ENCODE results near the gene WDFY3. TPM values are rescaled to one million over a fixed set of nuclear protein-coding genes. Genes with fewer than 3 reads are reported as not detected.

Gene WDFY3
- total RNA-seq, 1 experiment from 2014 or later = 31.8 TPM

GRCh38 chr4:84734037-84734436 lies 232.5 kb downstream of the WDFY3 start:
- no peak for DNase-seq (ENCODE audit: extremely low read depth, low read depth)

- no peak for DNase-seq (ENCODE audit: extremely low read depth, low read depth)
Measured at GRCh38 chr4:84733343-84734033, 233.0 kb downstream of the WDFY3 start.

- DNase-seq (ENCODE audit: extremely low read depth, low read depth) = no peak
Measured at GRCh38 chr4:84730375-84730774, 236.1 kb downstream of the WDFY3 start.

GRCh38 chr4:84727491-84727890 lies 239.0 kb downstream of the WDFY3 start:
- DNase-seq (ENCODE audit: extremely low read depth, low read depth) = no peak

GRCh38 chr4:84726356-84726755 lies 240.1 kb downstream of the WDFY3 start:
- no peak for DNase-seq (ENCODE audit: extremely low read depth, low read depth)

GRCh38 chr4:84722720-84723119 lies 243.8 kb downstream of the WDFY3 start:
- no peak for DNase-seq (ENCODE audit: extremely low read depth, low read depth)

- DNase-seq (ENCODE audit: extremely low read depth, low read depth) = no peak
Measured at GRCh38 chr4:84719115-84719514, 247.4 kb downstream of the WDFY3 start.

GRCh38 chr4:84718699-84719098 lies 247.8 kb downstream of the WDFY3 start:
- DNase-seq (ENCODE audit: extremely low read depth, low read depth) = no peak

GRCh38 chr4:84710548-84710947 lies 255.9 kb downstream of the WDFY3 start:
- no peak for DNase-seq (ENCODE audit: extremely low read depth, low read depth)

GRCh38 chr4:84708406-84709135 lies 257.9 kb downstream of the WDFY3 start:
- DNase-seq (ENCODE audit: extremely low read depth, low read depth) = no peak

GRCh38 chr4:84706286-84706685 lies 260.2 kb downstream of the WDFY3 start:
- no peak for DNase-seq (ENCODE audit: extremely low read depth, low read depth)

GRCh38 chr4:84699001-84699671 lies 267.4 kb downstream of the WDFY3 start:
- no peak for DNase-seq (ENCODE audit: extremely low read depth, low read depth)

GRCh38 chr4:84697615-84698201 lies 268.8 kb downstream of the WDFY3 start:
- no peak for DNase-seq (ENCODE audit: extremely low read depth, low read depth)

GRCh38 chr4:84697159-84697558 lies 269.3 kb downstream of the WDFY3 start:
- DNase-seq (ENCODE audit: extremely low read depth, low read depth) = no peak

GRCh38 chr4:84691800-84692199 lies 274.7 kb downstream of the WDFY3 start:
- DNase-seq (ENCODE audit: extremely low read depth, low read depth) = no peak

GRCh38 chr4:84691170-84691691 lies 275.3 kb downstream of the WDFY3 start:
- peak; percentile 2 for DNase-seq (ENCODE audit: extremely low read depth, low read depth)

- DNase-seq (ENCODE audit: extremely low read depth, low read depth) = no peak
Measured at GRCh38 chr4:84690481-84690880, 276.0 kb downstream of the WDFY3 start.

- no peak for DNase-seq (ENCODE audit: extremely low read depth, low read depth)
Measured at GRCh38 chr4:84689197-84689596, 277.3 kb downstream of the WDFY3 start.

- DNase-seq (ENCODE audit: extremely low read depth, low read depth) = no peak
Measured at GRCh38 chr4:84688605-84689004, 277.9 kb downstream of the WDFY3 start.

GRCh38 chr4:84685105-84685504 lies 281.4 kb downstream of the WDFY3 start:
- no peak for DNase-seq (ENCODE audit: extremely low read depth, low read depth)

- no peak for DNase-seq (ENCODE audit: extremely low read depth, low read depth)
Measured at GRCh38 chr4:84684361-84684760, 282.1 kb downstream of the WDFY3 start.

Measured in NCI-H460 (cell line).